ENCODE results near the gene KRTAP10-4. TPM values are rescaled to one million over a fixed set of nuclear protein-coding genes. Genes with fewer than 3 reads are reported as not detected.

Gene KRTAP10-4
- total RNA-seq, 1 donor from 2014 or later = not detected

DNA sequence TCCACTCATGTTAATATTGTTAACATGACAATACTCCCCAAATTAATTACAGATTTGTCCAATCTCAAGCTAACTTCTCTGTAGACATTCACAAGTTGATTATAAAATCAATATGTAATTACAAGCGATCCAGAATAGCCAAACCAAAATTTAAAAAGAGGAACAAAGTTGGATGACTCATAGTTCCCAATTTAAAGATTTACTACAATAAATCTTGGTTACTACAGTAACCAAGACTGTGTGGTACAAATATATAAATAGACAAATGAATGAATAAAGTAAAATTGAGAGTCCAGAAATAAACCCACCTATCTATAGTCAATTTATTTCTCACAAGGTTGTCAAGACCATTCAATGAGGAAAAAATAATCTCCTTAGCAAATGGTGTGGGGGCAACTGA, 7.1 kb upstream of the KRTAP10-4 start:
- Mint-ChIP-seq H3K27me3 (ENCODE audit: low read depth, unreplicated experiment) (peaks cover 10% of the 10 kb centered on the region), H3K27ac (ENCODE audit: unreplicated experiment) (no peak overlapping the region), H3K9me3 (ENCODE audit: unreplicated experiment) (peaks cover 15% of the 10 kb centered on the region), H3K4me1 (ENCODE audit: low read depth, unreplicated experiment) (no peaks in the 10 kb centered on the region), H3K4me3 (ENCODE audit: unreplicated experiment) (no peak overlapping the region), H3K36me3 (ENCODE audit: low read depth, unreplicated experiment) (peaks cover 2% of the 10 kb centered on the region)
- no peaks in the 10 kb centered on the region for H3K79me2 ChIP-seq (ENCODE audit: insufficient read depth, low read length)
- H4K20me1 ChIP-seq (ENCODE audit: insufficient read depth, low read length) = no peaks in the 10 kb centered on the region
- FAIRE-seq = no peak
- H2AFZ ChIP-seq (ENCODE audit: low read depth, low read length) = no peak overlapping the region
- H3K36me3 ChIP-seq (ENCODE audit: insufficient read depth, low read length) = no peaks in the 10 kb centered on the region
- no peak overlapping the region for H3K4me2 ChIP-seq (ENCODE audit: low read length)
- no peaks in the 10 kb centered on the region for H3K27me3 ChIP-seq (ENCODE audit: insufficient read depth, low read length)
- no peak for TF ChIP-seq EZH2 (IDR thresholded peaks at IDR 0.05; ENCODE audit: insufficient read depth, low read length)
- TF ChIP-seq, protein P1, sequence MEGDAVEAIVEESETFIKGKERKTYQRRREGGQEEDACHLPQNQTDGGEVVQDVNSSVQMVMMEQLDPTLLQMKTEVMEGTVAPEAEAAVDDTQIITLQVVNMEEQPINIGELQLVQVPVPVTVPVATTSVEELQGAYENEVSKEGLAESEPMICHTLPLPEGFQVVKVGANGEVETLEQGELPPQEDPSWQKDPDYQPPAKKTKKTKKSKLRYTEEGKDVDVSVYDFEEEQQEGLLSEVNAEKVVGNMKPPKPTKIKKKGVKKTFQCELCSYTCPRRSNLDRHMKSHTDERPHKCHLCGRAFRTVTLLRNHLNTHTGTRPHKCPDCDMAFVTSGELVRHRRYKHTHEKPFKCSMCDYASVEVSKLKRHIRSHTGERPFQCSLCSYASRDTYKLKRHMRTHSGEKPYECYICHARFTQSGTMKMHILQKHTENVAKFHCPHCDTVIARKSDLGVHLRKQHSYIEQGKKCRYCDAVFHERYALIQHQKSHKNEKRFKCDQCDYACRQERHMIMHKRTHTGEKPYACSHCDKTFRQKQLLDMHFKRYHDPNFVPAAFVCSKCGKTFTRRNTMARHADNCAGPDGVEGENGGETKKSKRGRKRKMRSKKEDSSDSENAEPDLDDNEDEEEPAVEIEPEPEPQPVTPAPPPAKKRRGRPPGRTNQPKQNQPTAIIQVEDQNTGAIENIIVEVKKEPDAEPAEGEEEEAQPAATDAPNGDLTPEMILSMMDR (IDR thresholded peaks at IDR 0.05; ENCODE audit: insufficient read depth, low read depth, low read length) = no peak
- no peak overlapping the region for H3K9ac ChIP-seq (ENCODE audit: low read length)
- no peak for DNase-seq (ENCODE audit: low read depth)
- peaks cover 5% of the 10 kb centered on the region for H3K9me3 ChIP-seq (ENCODE audit: insufficient read depth, low read depth, low read length)
- H3K4me3 ChIP-seq (ENCODE audit: insufficient read depth, low read depth, low read length) = no peak overlapping the region
- no peaks in the 10 kb centered on the region for H3K4me1 ChIP-seq (ENCODE audit: insufficient read depth, low read length)
- H3K27ac ChIP-seq (ENCODE audit: low read depth, low read length) = no peak overlapping the region

GRCh38 chr21:44567481-44568171, 5.9 kb upstream of the KRTAP10-4 start:
- peaks cover 17% of the 10 kb centered on the region for H3K9me3 Mint-ChIP-seq (ENCODE audit: unreplicated experiment)
- Histone ChIP-seq H3K79me2 (ENCODE audit: insufficient read depth, low read length) (no peaks in the 10 kb centered on the region), H3K27ac (ENCODE audit: low read depth, low read length) (no peak overlapping the region), H3K36me3 (ENCODE audit: insufficient read depth, low read length) (no peaks in the 10 kb centered on the region), H3K4me1 (ENCODE audit: insufficient read depth, low read length) (no peaks in the 10 kb centered on the region), H3K4me2 (ENCODE audit: low read length) (no peak overlapping the region), H4K20me1 (ENCODE audit: insufficient read depth, low read length) (no peaks in the 10 kb centered on the region), H3K9ac (ENCODE audit: low read length) (no peak overlapping the region), H3K9me3 (ENCODE audit: insufficient read depth, low read depth, low read length) (peaks cover 11% of the 10 kb centered on the region), H3K27me3 (ENCODE audit: insufficient read depth, low read length) (no peaks in the 10 kb centered on the region), H2AFZ (ENCODE audit: low read depth, low read length) (no peak overlapping the region), H3K4me3 (ENCODE audit: insufficient read depth, low read depth, low read length) (no peak overlapping the region)
- H3K4me3 Mint-ChIP-seq (ENCODE audit: unreplicated experiment) = no peak overlapping the region
- H3K4me1 Mint-ChIP-seq (ENCODE audit: low read depth, unreplicated experiment) = no peaks in the 10 kb centered on the region
- FAIRE-seq (no peak), DNase-seq (ENCODE audit: low read depth) (no peak)
- no peak overlapping the region for H3K27ac Mint-ChIP-seq (ENCODE audit: unreplicated experiment)
- peaks cover 4% of the 10 kb centered on the region for H3K36me3 Mint-ChIP-seq (ENCODE audit: low read depth, unreplicated experiment)
- H3K27me3 Mint-ChIP-seq (ENCODE audit: low read depth, unreplicated experiment) = peaks cover 10% of the 10 kb centered on the region
- TF ChIP-seq EZH2 (IDR thresholded peaks at IDR 0.05; ENCODE audit: insufficient read depth, low read length) = no peak
- TF ChIP-seq, protein P1 (IDR thresholded peaks at IDR 0.05; ENCODE audit: insufficient read depth, low read depth, low read length) = no peak

- H3K4me3 Mint-ChIP-seq (ENCODE audit: unreplicated experiment) = no peak overlapping the region
- FAIRE-seq (no peak), DNase-seq (ENCODE audit: low read depth) (no peak)
- peaks cover 10% of the 10 kb centered on the region for H3K27me3 Mint-ChIP-seq (ENCODE audit: low read depth, unreplicated experiment)
- no peak overlapping the region for H3K27ac ChIP-seq (ENCODE audit: low read depth, low read length)
- H3K4me1 ChIP-seq (ENCODE audit: insufficient read depth, low read length) = no peaks in the 10 kb centered on the region
- H3K4me2 ChIP-seq (ENCODE audit: low read length) = no peak overlapping the region
- TF ChIP-seq EZH2 (IDR thresholded peaks at IDR 0.05; ENCODE audit: insufficient read depth, low read length) = no peak
- TF ChIP-seq, protein P1 (IDR thresholded peaks at IDR 0.05; ENCODE audit: insufficient read depth, low read depth, low read length) = no peak
- H3K9me3 Mint-ChIP-seq (ENCODE audit: unreplicated experiment) = peaks cover 17% of the 10 kb centered on the region
- H3K27me3 ChIP-seq (ENCODE audit: insufficient read depth, low read length) = no peaks in the 10 kb centered on the region
- H3K36me3 ChIP-seq (ENCODE audit: insufficient read depth, low read length) = no peaks in the 10 kb centered on the region
- H3K9ac ChIP-seq (ENCODE audit: low read length) = no peak overlapping the region
- H2AFZ ChIP-seq (ENCODE audit: low read depth, low read length) = no peak overlapping the region
- H3K4me1 Mint-ChIP-seq (ENCODE audit: low read depth, unreplicated experiment) = peaks cover 3% of the 10 kb centered on the region
- H3K4me3 ChIP-seq (ENCODE audit: insufficient read depth, low read depth, low read length) = no peak overlapping the region
- peaks cover 11% of the 10 kb centered on the region for H3K9me3 ChIP-seq (ENCODE audit: insufficient read depth, low read depth, low read length)
- no peaks in the 10 kb centered on the region for H4K20me1 ChIP-seq (ENCODE audit: insufficient read depth, low read length)
- H3K79me2 ChIP-seq (ENCODE audit: insufficient read depth, low read length) = no peaks in the 10 kb centered on the region
- H3K36me3 Mint-ChIP-seq (ENCODE audit: low read depth, unreplicated experiment) = peaks cover 6% of the 10 kb centered on the region
- H3K27ac Mint-ChIP-seq (ENCODE audit: unreplicated experiment) = no peak overlapping the region
These were observed 5.3 kb upstream of the KRTAP10-4 start for GRCh38 chr21:44568261-44568660.

All from astrocyte (in vitro differentiated cells and primary cell).